Left ventricle myocardium inferior (tissue), 1 donor: ENCODE data around the gene ABLIM2. TPM values are rescaled to one million over a fixed set of nuclear protein-coding genes. Genes with fewer than 3 reads are reported as not detected.

ENCODE experiments used
- DNase-seq: peaks from one replicate; pipeline ENCODE4 v3.0.0-alpha.2; 2020
- H3K27ac ChIP-seq: fragments of 200-600 bp; replicated peaks from 2 replicates; pipeline ENCODE4 v1.8.0; 2021
- H3K27me3 ChIP-seq: fragments of 200-600 bp; 2 replicates; pipeline ENCODE4 v1.8.0; 2021; ENCODE audit warnings: low read depth
- H3K36me3 ChIP-seq: fragments of 200-600 bp; 2 replicates; pipeline ENCODE4 v1.8.0; 2021
- H3K4me1 ChIP-seq: fragments of 200-600 bp; 2 replicates; pipeline ENCODE4 v1.8.0; 2021
- H3K4me3 ChIP-seq: fragments of 200-600 bp; 2 replicates; pipeline ENCODE4 v1.8.0; 2021; ENCODE audit warnings: mild to moderate bottlenecking, moderate library complexity
- H3K9me3 ChIP-seq: fragments of 200-600 bp; replicated peaks from 2 replicates; pipeline ENCODE4 v1.8.0; 2021
- CTCF ChIP-seq: fragments of 200-600 bp; IDR thresholded peaks from 2 replicates; pipeline ENCODE4 v1.8.0; 2021; ENCODE audit warnings: antibody characterized with exemption, mild to moderate bottlenecking, borderline replicate concordance
- intact Hi-C: fragments of 100-400 bp; cut with micrococcal nuclease; formaldehyde crosslinking; loops from one replicate; pipeline ENCODE4 v1.11.0; 2022
- total RNA-seq: library from RNA; stranded (reverse); fragmentation: NEBNext Ultra II Directional; extraction: Animal tissue kit (Norgen Biotek cat#: 25700); gene quantifications from one replicate; pipeline ENCODE4 v1.2.1, GENCODE V29; 2021
- donor health status: DM: no; HTN: yes; CAD: no; lungs with severe emphysema.

Gene ABLIM2
- total RNA-seq, 1 donor from 2014 or later = 43.5 TPM

- no peak for TF ChIP-seq CTCF
- Histone ChIP-seq H3K27ac (peak overlapping the region; percentile 81), H3K27me3 (peaks cover 11% of the 10 kb centered on the region), H3K4me3 (peak overlapping the region; percentile 82), H3K4me1 (peaks cover 42% of the 10 kb centered on the region), H3K36me3 (no peaks in the 10 kb centered on the region), H3K9me3 (no peaks in the 10 kb centered on the region)
- no peak for DNase-seq
- intact Hi-C loops = no loop called here
These were observed 1.1 kb upstream of the ABLIM2 start for GRCh38 chr4:8159537-8160232.

DNA sequence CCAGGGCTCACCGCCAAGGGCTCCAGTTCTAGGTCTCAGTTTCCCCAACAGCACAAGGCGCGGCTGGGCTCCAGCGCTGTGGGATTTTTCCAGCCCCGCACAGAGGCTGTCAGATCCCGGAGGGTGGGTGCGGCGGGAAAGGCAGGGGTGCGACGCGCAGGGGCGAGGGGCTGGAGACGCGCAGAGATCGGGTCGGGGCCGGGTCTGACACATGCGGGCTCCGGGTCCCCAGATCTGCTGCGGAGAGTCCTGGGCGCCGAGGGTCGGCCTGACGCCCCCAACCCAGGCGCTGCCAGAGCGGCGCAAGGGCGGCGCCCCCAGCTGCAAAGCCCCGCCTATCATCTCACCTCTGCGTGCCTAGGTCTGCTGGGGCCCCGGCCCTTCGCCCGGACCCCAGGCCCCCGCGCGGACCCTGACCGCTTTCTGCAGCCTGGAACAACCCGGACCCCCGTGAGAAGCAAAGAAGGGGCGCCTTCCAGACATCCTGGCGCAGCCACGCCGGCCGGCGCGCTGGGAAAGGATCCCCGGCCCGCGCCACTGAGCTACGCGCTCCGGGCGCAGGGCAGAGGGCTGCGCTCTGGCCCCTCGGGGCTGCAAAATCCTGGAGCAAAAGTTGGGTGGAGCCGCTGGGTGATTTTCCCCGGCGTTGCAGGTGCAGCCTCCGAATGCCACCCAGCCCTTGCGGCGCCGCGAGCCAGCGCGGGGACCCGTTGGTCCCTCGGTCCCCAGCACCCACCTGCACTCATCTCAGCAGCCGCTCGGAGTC, 486 bp downstream of the ABLIM2 start:
- DNase-seq = no peak
- Histone ChIP-seq H3K4me3 (peak overlapping the region; percentile 82), H3K4me1 (peaks cover 39% of the 10 kb centered on the region), H3K27ac (peak overlapping the region; percentile 45), H3K36me3 (no peaks in the 10 kb centered on the region), H3K27me3 (peaks cover 11% of the 10 kb centered on the region), H3K9me3 (no peaks in the 10 kb centered on the region)
- no peak for TF ChIP-seq CTCF
- intact Hi-C loops = no loop called here

DNA sequence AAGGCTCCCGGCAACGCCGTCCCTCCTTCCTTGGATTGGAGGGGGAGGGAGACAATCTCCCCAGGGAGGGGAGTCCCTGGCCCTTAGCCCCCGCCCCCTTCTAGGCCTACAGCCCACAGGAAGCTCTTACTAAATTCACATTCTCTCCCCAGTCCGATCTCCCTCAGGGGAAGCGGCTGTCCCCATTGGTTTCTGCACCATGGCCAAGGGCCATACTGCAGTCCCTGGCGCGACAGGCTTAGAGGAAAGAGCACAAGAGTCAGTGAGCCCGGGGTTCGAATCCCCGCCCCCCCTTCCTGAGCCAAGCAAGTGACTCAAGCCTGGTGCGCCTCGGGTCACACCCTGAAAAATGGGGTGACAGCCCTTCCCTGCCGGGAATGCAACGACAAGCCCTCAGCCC, 1.1 kb downstream of the ABLIM2 start:
- H3K9me3 ChIP-seq = no peaks in the 10 kb centered on the region
- intact Hi-C loops = no loop called here
- H3K4me1 ChIP-seq = peaks cover 46% of the 10 kb centered on the region
- H3K27me3 ChIP-seq = peaks cover 11% of the 10 kb centered on the region
- DNase-seq = peak; percentile 51
- H3K36me3 ChIP-seq = no peaks in the 10 kb centered on the region
- TF ChIP-seq CTCF = no peak
- no peak overlapping the region for H3K27ac ChIP-seq
- peak overlapping the region; percentile 82 for H3K4me3 ChIP-seq

- intact Hi-C loops = no loop called here
These were observed 2.0 kb downstream of the ABLIM2 start for GRCh38 chr4:8156617-8157016.

More at GRCh38 chr4:8156617-8157016, 2.0 kb downstream of the ABLIM2 start:
- Histone ChIP-seq H3K27ac (peak overlapping the region; percentile 2), H3K4me3 (peak overlapping the region; percentile 9), H3K36me3 (no peaks in the 10 kb centered on the region), H3K9me3 (no peaks in the 10 kb centered on the region), H3K27me3 (peaks cover 11% of the 10 kb centered on the region), H3K4me1 (peaks cover 53% of the 10 kb centered on the region)
- DNase-seq = no peak
- no peak for TF ChIP-seq CTCF
